Panc1 (cell line): Measurements from ENCODE around the gene ZBTB20. TPM values are rescaled to one million over a fixed set of nuclear protein-coding genes. Genes with fewer than 3 reads are reported as not detected.

Source experiments
- ATAC-seq: fragments of 200-7000 bp; cut with Tn5 transposase; 2 replicates; pipeline ENCODE4 v1.9.1; 2020; ENCODE audit warnings: mild to moderate bottlenecking, moderate library complexity
- BruUV-seq: library from RNA; stranded (reverse); fragments of 400-500 nt; replicated peaks from 2 replicates; lab custom pipeline; 2021; lab: Mats Ljungman, UMichigan
- CTCF ChIA-PET: fragments of 300-600 bp; sonication (Branson Sonifier 250); formaldehyde crosslinking; loops from one replicate; lab custom pipeline; 2022; ENCODE audit warnings: antibody characterized with exemption; lab: Charles Lee
- POLR2A ChIA-PET: fragments of 300-600 bp; sonication (Branson Sonifier 250); formaldehyde crosslinking; loops from one replicate; lab custom pipeline; 2022; ENCODE audit warnings: antibody characterized with exemption; lab: Charles Lee
- DNase-seq: peaks from one replicate; pipeline ENCODE4 v3.0.0-alpha.2; 2010; ENCODE audit warnings: low read depth, low spot score
- H3K27ac ChIP-seq: 2 replicates; pipeline ENCODE4 v1.5.1; 2011; ENCODE audit warnings: mild to moderate bottlenecking, low read length, inconsistent platforms
- H3K27me3 ChIP-seq: fragments of 200-500 bp; sonication (Bioruptor generic); 2 replicates; pipeline ENCODE4 v1.6.0; 2014; ENCODE audit warnings: low read length, inconsistent platforms; ENCODE audit not compliant: control insufficient read depth, insufficient read depth
- H3K36me3 ChIP-seq: fragments of 200-500 bp; sonication (Bioruptor generic); 2 replicates; pipeline ENCODE4 v1.5.1; 2014; ENCODE audit warnings: inconsistent platforms, mild to moderate bottlenecking, low read length, moderate library complexity; ENCODE audit not compliant: control insufficient read depth, insufficient read depth
- H3K4me1 ChIP-seq: 2 replicates; pipeline ENCODE4 v1.5.1; 2011; ENCODE audit warnings: inconsistent platforms, mild to moderate bottlenecking, low read length, moderate library complexity; ENCODE audit not compliant: control insufficient read depth, insufficient read depth
- H3K4me3 ChIP-seq, 2 experiments: 2 replicates each; pipeline ENCODE4 v1.5.1; 2011 to 2012; ENCODE audit warnings: low read depth in 2 of 2, low read length in 2 of 2, mild to moderate bottlenecking in 2 of 2, inconsistent platforms in 1 of 2, moderate library complexity in 1 of 2
- H3K9me3 ChIP-seq: fragments of 200-500 bp; sonication (Bioruptor generic); 2 replicates; pipeline ENCODE4 v1.5.1; 2014; ENCODE audit warnings: low read depth, mild to moderate bottlenecking, inconsistent platforms, low read length, moderate library complexity; ENCODE audit not compliant: control insufficient read depth, insufficient read depth
- CTCF ChIP-seq: fragments of 450-650 bp; IDR thresholded peaks from 2 replicates; pipeline ENCODE4 v1.5.1; 2017; ENCODE audit warnings: mild to moderate bottlenecking
- POLR2AphosphoS5 ChIP-seq: IDR thresholded peaks from 2 replicates; pipeline ENCODE4 v1.6.1; 2012; ENCODE audit warnings: mild to moderate bottlenecking, low read depth, low read length, moderate library complexity
- REST ChIP-seq, 2 experiments: IDR thresholded peaks; 2 replicates each; pipeline ENCODE4 v1.6.1; 2011 to 2012; ENCODE audit warnings: low read depth in 2 of 2, control low read depth in 1 of 2, low read length in 1 of 2, mild to moderate bottlenecking in 1 of 2, moderate library complexity in 1 of 2; ENCODE audit not compliant: insufficient read depth in 1 of 2
- SIN3A ChIP-seq: IDR thresholded peaks from 2 replicates; pipeline ENCODE4 v1.6.1; 2012; ENCODE audit warnings: low read depth, mild to moderate bottlenecking, low read length, moderate library complexity, borderline replicate concordance; ENCODE audit not compliant: insufficient read depth
- TCF7L2 ChIP-seq: IDR thresholded peaks from 2 replicates; pipeline ENCODE4 v1.6.1; 2011; ENCODE audit warnings: mild to moderate bottlenecking, low read depth, low read length, inconsistent platforms
- in situ Hi-C: cut with HindIII; loops from 2 replicates; pipeline ENCODE4 v1.10.0; 2016; ENCODE audit warnings: low sequenced_read_pairs, low pct_unique_long_range_greater_than_20kb
- intact Hi-C: fragments of 100-400 bp; cut with micrococcal nuclease; formaldehyde crosslinking; loops from one replicate; pipeline ENCODE4 v1.10.0; 2022; ENCODE audit not compliant: unreplicated experiment
- total RNA-seq: library from RNA; stranded (reverse); gene quantifications from one replicate; pipeline ENCODE4 v1.2.1, GENCODE V29; 2021; ENCODE audit not compliant: unreplicated experiment

The ZBTB20 gene
- total RNA-seq, 1 experiment from 2014 or later, result 4.1 TPM

- Histone ChIP-seq H3K27me3 (no peaks in the 10 kb centered on the region), H3K36me3 (no peaks in the 10 kb centered on the region), H3K4me3 (no peak overlapping the region), H3K9me3 (no peaks in the 10 kb centered on the region), H3K27ac (no peak overlapping the region), H3K4me1 (peaks cover 6% of the 10 kb centered on the region; the same call in 1 of the 2 replicates)
- CTCF ChIA-PET, result no interaction called here
- POLR2A ChIA-PET, result no interaction called here
- BruUV-seq, result no TSS peak
- TF ChIP-seq POLR2AphosphoS5 (no peak), SIN3A (no peak)
- in situ Hi-C loops (no loop called here), intact Hi-C loops (no loop called here)
- no peak for ATAC-seq
- DNase-seq, result no peak
Observed at GRCh38 chr3:114619771-114620170, 527.3 kb downstream of the ZBTB20 start.

GRCh38 chr3:114615523-114616085, 531.5 kb downstream of the ZBTB20 start:
- CTCF ChIA-PET, result no interaction called here
- BruUV-seq, result no TSS peak
- intact Hi-C loops, result no loop called here

More at GRCh38 chr3:114615523-114616085, 531.5 kb downstream of the ZBTB20 start:
- H3K4me3 ChIP-seq, result no peak overlapping the region
- H3K4me1 ChIP-seq, result no peaks in the 10 kb centered on the region
- POLR2A ChIA-PET, result no interaction called here
- DNase-seq, result no peak
- no peaks in the 10 kb centered on the region; the same call in 1 of the 2 replicates for H3K9me3 ChIP-seq
- no peaks in the 10 kb centered on the region for H3K36me3 ChIP-seq
- no peak for ATAC-seq
- no peak overlapping the region for H3K27ac ChIP-seq
- H3K27me3 ChIP-seq, result no peaks in the 10 kb centered on the region
- TF ChIP-seq REST (IDR thresholded peaks at IDR 0.05; ENCODE audit: insufficient read depth in 1 of 2, low read depth in 2 of 2, low read length in 1 of 2) (no peak), POLR2AphosphoS5 (no peak), CTCF (no peak), SIN3A (no peak), TCF7L2 (no peak)
- in situ Hi-C loops, result no loop called here
